WERI-Rb-1 (cell line): Measurements from ENCODE around the gene ADORA1.

Source experiments
- DNase-seq: peaks from one replicate; pipeline ENCODE4 v3.0.0-alpha.2; 2020
- H3K27ac ChIP-seq: fragments of 250-450 bp; sonication (Bioruptor Pico); 2 replicates; pipeline ENCODE4 v1.5.1; 2020; ENCODE audit warnings: mild to moderate bottlenecking, moderate library complexity
- H3K27me3 ChIP-seq: fragments of 250-450 bp; sonication (Bioruptor Pico); 2 replicates; pipeline ENCODE4 v1.5.1; 2021; ENCODE audit warnings: mild to moderate bottlenecking, low read depth, moderate library complexity; ENCODE audit not compliant: insufficient read depth, severe bottlenecking
- H3K36me3 ChIP-seq: fragments of 250-450 bp; sonication (Bioruptor Pico); 2 replicates; pipeline ENCODE4 v1.5.1; 2020; ENCODE audit warnings: mild to moderate bottlenecking, moderate library complexity
- H3K4me3 ChIP-seq: 2 replicates; pipeline ENCODE4 v1.5.1; 2011; ENCODE audit warnings: low read depth, mild to moderate bottlenecking, control low read depth, low read length
- H3K9me3 ChIP-seq: fragments of 250-450 bp; sonication (Bioruptor Pico); 2 replicates; pipeline ENCODE4 v1.5.1; 2021; ENCODE audit warnings: mild to moderate bottlenecking, moderate library complexity; ENCODE audit not compliant: severe bottlenecking
- TF ChIP-seq, protein P1 (sequence below): IDR thresholded peaks from 2 replicates; pipeline ENCODE4 v1.5.1; 2011; ENCODE audit warnings: low read depth, mild to moderate bottlenecking, control low read depth, inconsistent platforms, low read length

Gene ADORA1

DNA sequence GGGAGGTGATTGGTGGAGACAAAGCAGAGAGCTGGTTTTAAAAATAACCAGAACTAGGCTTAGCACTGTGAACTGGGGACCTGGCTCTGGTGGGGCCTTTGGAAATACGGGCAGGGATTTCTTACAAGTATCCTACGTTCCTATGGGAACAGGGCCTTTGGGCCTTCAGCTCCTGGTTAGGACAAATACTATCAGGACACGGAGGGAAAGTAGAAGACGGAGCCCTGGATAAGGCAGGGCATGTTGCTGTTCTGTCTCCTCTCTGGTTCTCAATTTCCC lies 36.4 kb upstream of the ADORA1 start:
- H3K9me3 ChIP-seq: peaks cover 35% of the 10 kb centered on the region
- TF ChIP-seq, protein P1, sequence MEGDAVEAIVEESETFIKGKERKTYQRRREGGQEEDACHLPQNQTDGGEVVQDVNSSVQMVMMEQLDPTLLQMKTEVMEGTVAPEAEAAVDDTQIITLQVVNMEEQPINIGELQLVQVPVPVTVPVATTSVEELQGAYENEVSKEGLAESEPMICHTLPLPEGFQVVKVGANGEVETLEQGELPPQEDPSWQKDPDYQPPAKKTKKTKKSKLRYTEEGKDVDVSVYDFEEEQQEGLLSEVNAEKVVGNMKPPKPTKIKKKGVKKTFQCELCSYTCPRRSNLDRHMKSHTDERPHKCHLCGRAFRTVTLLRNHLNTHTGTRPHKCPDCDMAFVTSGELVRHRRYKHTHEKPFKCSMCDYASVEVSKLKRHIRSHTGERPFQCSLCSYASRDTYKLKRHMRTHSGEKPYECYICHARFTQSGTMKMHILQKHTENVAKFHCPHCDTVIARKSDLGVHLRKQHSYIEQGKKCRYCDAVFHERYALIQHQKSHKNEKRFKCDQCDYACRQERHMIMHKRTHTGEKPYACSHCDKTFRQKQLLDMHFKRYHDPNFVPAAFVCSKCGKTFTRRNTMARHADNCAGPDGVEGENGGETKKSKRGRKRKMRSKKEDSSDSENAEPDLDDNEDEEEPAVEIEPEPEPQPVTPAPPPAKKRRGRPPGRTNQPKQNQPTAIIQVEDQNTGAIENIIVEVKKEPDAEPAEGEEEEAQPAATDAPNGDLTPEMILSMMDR: no peak
- no peak overlapping the region for H3K4me3 ChIP-seq
- no peak for DNase-seq
- H3K27me3 ChIP-seq: no peaks in the 10 kb centered on the region
- H3K27ac ChIP-seq: no peak overlapping the region
- H3K36me3 ChIP-seq: no peaks in the 10 kb centered on the region

- TF ChIP-seq, protein P1: no peak
- no peaks in the 10 kb centered on the region for H3K36me3 ChIP-seq
- H3K9me3 ChIP-seq: peaks cover 36% of the 10 kb centered on the region
- H3K27me3 ChIP-seq: no peaks in the 10 kb centered on the region
- peak; percentile 9 for DNase-seq
- no peak overlapping the region for H3K27ac ChIP-seq
- H3K4me3 ChIP-seq: no peak overlapping the region
Observed at GRCh38 chr1:203091761-203092330, 35.7 kb upstream of the ADORA1 start.

DNA sequence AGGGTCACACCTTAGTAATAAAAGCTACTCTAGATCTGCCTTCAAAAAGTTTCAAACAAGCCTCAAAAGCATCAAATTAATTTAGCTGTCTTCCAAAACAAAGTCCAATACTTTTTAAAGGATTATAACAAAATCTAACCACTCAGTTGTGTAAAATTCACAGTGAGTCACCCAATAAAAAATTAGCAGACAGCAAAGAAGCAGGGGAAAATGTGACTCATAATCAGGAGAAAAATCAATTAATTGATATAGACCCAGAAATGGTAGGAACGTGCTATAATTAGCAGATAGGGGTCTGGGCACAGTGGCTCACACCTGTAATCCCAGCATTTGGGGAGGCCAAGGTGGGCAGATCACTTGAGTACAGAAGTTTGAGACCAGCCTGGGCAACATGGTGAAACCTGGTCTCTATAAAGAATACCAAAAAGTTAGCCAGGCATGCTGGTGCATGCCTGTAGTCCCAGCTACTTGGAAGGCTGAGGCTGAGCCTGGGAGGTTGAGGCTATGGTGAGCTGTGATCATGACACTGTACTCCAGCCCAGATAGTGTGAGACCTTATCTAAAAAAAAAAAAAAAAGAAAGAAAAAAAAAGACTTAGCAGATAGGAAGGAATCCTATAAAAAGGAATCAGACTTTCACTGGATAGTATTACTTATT lies 33.6 kb upstream of the ADORA1 start:
- DNase-seq: no peak
- H3K27ac ChIP-seq: no peak overlapping the region
- TF ChIP-seq, protein P1: no peak
- H3K36me3 ChIP-seq: no peaks in the 10 kb centered on the region
- H3K27me3 ChIP-seq: no peaks in the 10 kb centered on the region
- H3K4me3 ChIP-seq: no peak overlapping the region
- H3K9me3 ChIP-seq: peaks cover 44% of the 10 kb centered on the region

GRCh38 chr1:203095061-203095690 lies 32.4 kb upstream of the ADORA1 start:
- H3K27me3 ChIP-seq: no peaks in the 10 kb centered on the region
- no peaks in the 10 kb centered on the region for H3K36me3 ChIP-seq
- TF ChIP-seq, protein P1: no peak
- DNase-seq: no peak
- no peak overlapping the region for H3K4me3 ChIP-seq
- peaks cover 44% of the 10 kb centered on the region for H3K9me3 ChIP-seq
- no peak overlapping the region for H3K27ac ChIP-seq

DNA sequence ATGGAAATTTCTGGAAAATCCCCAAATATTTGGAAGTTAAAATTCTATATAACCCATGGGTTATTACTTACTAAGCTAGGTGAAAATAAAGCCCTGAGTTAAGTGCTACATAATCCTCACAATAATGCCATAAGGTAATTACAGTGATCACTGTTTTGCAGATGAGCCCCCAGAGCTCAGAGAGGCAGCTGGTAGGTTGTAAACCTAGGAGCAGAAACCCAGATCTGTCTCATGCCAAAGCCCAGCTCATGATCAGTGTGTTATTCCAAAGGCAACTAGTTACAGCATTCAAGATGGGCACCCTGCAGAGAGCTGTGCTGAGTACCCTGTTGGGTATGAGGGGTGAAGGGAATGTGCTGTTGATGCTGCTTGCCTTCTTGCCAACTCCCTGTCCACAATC lies 31.0 kb upstream of the ADORA1 start:
- peak; percentile 85 for DNase-seq
- no peaks in the 10 kb centered on the region for H3K36me3 ChIP-seq
- peaks cover 44% of the 10 kb centered on the region for H3K9me3 ChIP-seq
- no peaks in the 10 kb centered on the region for H3K27me3 ChIP-seq
- no peak overlapping the region for H3K4me3 ChIP-seq
- TF ChIP-seq, protein P1: no peak
- peak overlapping the region; percentile 46 for H3K27ac ChIP-seq

GRCh38 chr1:203097001-203097400 lies 30.5 kb upstream of the ADORA1 start:
- H3K36me3 ChIP-seq: no peaks in the 10 kb centered on the region
- TF ChIP-seq, protein P1: no peak
- peak overlapping the region; percentile 46 for H3K27ac ChIP-seq
- no peak overlapping the region for H3K4me3 ChIP-seq
- H3K27me3 ChIP-seq: no peaks in the 10 kb centered on the region
- H3K9me3 ChIP-seq: peaks cover 44% of the 10 kb centered on the region
- DNase-seq: peak; percentile 18
